BJ (cell line): ENCODE results near the gene CYP11A1. TPM values are rescaled to one million over a fixed set of nuclear protein-coding genes. Genes with fewer than 3 reads are reported as not detected.

Experiments used
- CTCF ChIA-PET: fragments of 350-600 bp; formaldehyde crosslinking; extraction: SDS; loops from one replicate; lab custom pipeline; 2021; ENCODE audit warnings: antibody characterized with exemption, inconsistent platforms; lab: Yijun Ruan, JAX
- POLR2A ChIA-PET: fragments of 300-600 bp; sonication (Branson Sonifier 250); formaldehyde crosslinking; extraction: SDS; loops from one replicate; lab custom pipeline; 2021; ENCODE audit warnings: antibody characterized with exemption; lab: Charles Lee
- DNase-seq: peaks from one replicate; pipeline ENCODE4 v3.0.0-alpha.2; 2011; ENCODE audit warnings: low read depth
- H3K27me3 ChIP-seq: 2 replicates; pipeline ENCODE4 v1.6.0; 2011; ENCODE audit warnings: low read length; ENCODE audit not compliant: control insufficient read depth, insufficient read depth
- H3K36me3 ChIP-seq: 2 replicates; pipeline ENCODE4 v1.5.1; 2011; ENCODE audit warnings: low read length; ENCODE audit not compliant: control insufficient read depth, insufficient read depth
- H3K4me3 ChIP-seq: 2 replicates; pipeline ENCODE4 v1.5.1; 2011; ENCODE audit warnings: low read depth, mild to moderate bottlenecking, control low read depth, low read length
- polyA plus RNA-seq: library from polyadenylated mRNA; depleted of rRNA; stranded (reverse); fragments of >200 nt; gene quantifications from 2 replicates; pipeline ENCODE4 v1.2.3, GENCODE V29; 2011
- TF ChIP-seq, protein P1 (sequence below): IDR thresholded peaks from 2 replicates; pipeline ENCODE4 v1.5.1; 2011; ENCODE audit warnings: low read depth, mild to moderate bottlenecking, control low read depth, inconsistent platforms, low read length, moderate library complexity; ENCODE audit not compliant: insufficient read depth

CYP11A1 gene
- polyA plus RNA-seq, 1 experiment = 0.70 TPM

DNA sequence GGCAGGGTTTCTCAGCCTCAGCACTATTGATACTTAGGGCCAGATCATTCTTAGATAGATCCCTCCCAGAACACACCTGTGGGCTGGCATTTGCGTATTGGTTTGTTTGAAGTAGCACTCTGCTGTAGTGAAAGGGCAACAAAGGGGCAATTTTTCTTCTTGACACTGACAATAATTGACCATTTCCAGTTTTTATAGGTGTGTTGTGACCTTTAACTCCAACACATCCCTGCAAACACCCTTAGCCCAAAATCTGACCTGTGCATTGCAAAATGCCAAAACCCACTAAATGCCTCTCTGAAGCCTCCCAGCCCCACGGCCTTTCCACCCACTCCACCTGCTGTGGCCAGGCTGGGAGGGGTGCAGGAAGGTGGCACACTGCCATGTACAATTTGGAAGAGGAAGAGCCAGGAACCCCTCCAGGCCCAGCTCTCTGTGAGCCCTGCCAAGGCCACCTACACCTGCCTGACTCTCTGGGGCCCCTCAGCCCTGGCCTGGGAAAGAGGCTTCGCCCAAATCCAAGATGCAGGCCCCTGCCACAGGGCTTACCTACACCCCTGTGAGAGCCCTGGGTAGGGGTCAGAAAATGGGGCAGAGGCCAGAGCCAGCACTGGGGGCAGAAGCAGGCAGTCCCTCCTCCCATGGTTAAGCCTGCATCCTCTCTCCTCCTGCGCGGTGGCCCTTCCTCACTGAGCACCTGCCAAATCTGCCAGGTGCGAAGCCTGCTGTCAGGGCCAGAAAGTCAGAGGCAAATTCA is 9.6 kb upstream of the CYP11A1 start:
- CTCF ChIA-PET = interaction anchor here (1.4 to 26.7 kb wide), 8 partner anchors 8 to 392 kb away, joined by 3 to 622 read pairs (median 19); partner anchors contain the start of genes CLK3, CYP11A1 and SEMA7A

DNA sequence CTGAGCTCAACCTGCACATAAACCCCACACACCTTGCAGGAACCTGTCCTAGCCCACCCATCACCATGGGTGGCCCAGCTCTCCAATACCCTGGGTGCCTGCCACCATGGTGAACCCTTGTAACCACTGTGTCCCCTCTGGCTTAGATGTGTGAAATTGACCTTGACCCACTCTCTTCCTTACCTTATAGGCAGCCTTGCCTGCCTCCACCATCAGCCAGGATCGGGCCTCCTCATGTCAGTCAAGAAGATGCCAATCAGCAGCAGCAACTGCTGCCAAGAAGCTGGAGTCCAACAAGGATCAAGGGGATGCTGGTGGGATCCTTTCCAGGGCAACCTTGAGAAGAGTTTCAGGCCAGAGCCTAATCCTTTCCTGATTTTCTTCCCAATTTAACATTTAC is 8.8 kb upstream of the CYP11A1 start:
- Histone ChIP-seq H3K4me3 (no peak overlapping the region), H3K27me3 (peaks cover 5% of the 10 kb centered on the region), H3K36me3 (no peaks in the 10 kb centered on the region)
- ChIA-PET CTCF (interaction anchor here (0.6 to 26.7 kb wide), 23 partner anchors 9 to 393 kb away, joined by 3 to 622 read pairs (median 4); partner anchors contain the start of genes CLK3, CYP11A1 and SEMA7A), POLR2A (no interaction called here)
- DNase-seq = no peak
- TF ChIP-seq, protein P1, sequence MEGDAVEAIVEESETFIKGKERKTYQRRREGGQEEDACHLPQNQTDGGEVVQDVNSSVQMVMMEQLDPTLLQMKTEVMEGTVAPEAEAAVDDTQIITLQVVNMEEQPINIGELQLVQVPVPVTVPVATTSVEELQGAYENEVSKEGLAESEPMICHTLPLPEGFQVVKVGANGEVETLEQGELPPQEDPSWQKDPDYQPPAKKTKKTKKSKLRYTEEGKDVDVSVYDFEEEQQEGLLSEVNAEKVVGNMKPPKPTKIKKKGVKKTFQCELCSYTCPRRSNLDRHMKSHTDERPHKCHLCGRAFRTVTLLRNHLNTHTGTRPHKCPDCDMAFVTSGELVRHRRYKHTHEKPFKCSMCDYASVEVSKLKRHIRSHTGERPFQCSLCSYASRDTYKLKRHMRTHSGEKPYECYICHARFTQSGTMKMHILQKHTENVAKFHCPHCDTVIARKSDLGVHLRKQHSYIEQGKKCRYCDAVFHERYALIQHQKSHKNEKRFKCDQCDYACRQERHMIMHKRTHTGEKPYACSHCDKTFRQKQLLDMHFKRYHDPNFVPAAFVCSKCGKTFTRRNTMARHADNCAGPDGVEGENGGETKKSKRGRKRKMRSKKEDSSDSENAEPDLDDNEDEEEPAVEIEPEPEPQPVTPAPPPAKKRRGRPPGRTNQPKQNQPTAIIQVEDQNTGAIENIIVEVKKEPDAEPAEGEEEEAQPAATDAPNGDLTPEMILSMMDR = no peak

More for the DNA sequence above, 9.6 kb upstream of the CYP11A1 start:
- no peak for DNase-seq
- Histone ChIP-seq H3K36me3 (no peaks in the 10 kb centered on the region), H3K27me3 (peaks cover 4% of the 10 kb centered on the region), H3K4me3 (no peak overlapping the region)
- TF ChIP-seq, protein P1 = no peak
- POLR2A ChIA-PET = no interaction called here

DNA sequence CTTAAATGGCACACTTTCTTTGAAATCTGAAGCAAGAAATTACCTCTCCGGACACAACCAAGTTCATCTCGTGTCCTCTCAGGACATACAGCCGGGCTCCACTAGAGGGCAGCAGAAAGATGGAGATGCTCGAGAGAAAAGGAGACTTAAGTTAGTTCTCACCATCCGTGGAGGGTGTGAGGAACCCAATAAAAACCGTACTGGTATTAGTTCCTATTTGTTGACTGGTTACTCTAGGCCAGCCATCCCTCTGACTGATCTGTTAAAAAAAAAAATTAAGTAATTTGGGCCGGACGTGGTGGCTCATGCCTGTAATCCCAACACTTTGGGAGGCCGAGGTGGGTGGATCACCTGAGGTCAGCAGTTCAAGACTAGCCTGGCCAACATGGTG is 7.9 kb upstream of the CYP11A1 start:
- CTCF ChIA-PET = interaction anchor here (0.6 to 26.7 kb wide), 22 partner anchors 8 to 434 kb away, joined by 3 to 622 read pairs (median 4); partner anchors contain the start of genes CLK3, CYP11A1 and SEMA7A
- no peaks in the 10 kb centered on the region for H3K36me3 ChIP-seq
- DNase-seq = no peak
- peaks cover 5% of the 10 kb centered on the region for H3K27me3 ChIP-seq
- POLR2A ChIA-PET = no interaction called here
- TF ChIP-seq, protein P1 = peak; percentile 92
- H3K4me3 ChIP-seq = no peak overlapping the region

GRCh38 chr15:74374648-74375302 is 7.3 kb upstream of the CYP11A1 start:
- TF ChIP-seq, protein P1 = 0 out of 2 replicates have a peak, but pooled peaks have one; percentile 1
- Histone ChIP-seq H3K27me3 (peaks cover 5% of the 10 kb centered on the region), H3K36me3 (no peaks in the 10 kb centered on the region), H3K4me3 (peak overlapping the region; percentile 69)
- ChIA-PET POLR2A (no interaction called here), CTCF (interaction anchor here (0.7 to 26.7 kb wide), 20 partner anchors 11 to 435 kb away, joined by 3 to 622 read pairs (median 4); partner anchors contain the start of genes CLK3, SEMA7A and UBL7)
- DNase-seq = no peak
